ENCODE data around the gene SMIM22.

DNA sequence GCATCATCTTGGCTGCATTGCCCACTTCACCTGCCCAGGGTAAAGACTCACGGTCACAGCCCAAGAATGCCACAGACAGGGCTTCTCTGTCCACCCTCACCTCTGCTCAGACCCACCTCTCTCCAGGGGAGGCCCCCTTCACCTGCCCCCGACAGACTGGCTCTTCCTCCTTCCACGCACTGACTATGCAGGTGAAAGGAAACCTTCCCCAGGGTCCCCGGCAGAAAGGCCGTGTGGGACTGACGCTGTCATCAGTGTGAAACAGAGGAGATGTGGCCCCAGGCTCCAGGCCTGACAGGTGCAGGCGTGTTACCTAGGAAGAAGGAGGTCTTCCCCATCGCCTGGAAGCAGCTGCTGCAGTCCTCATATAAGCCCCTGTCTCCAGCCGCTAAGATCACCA lies 16.6 kb downstream of the SMIM22 start:
- TF ChIP-seq GATA2 (IDR thresholded peaks at IDR 0.05; ENCODE audit: low read depth, low read length): no peak
- no peak for TF ChIP-seq GATA3 (IDR thresholded peaks at IDR 0.05; ENCODE audit: low read depth, low read length)

Measured in SH-SY5Y (cell line).